NB4 (cell line): ENCODE measurements around the gene MTFMT.

ENCODE experiments used
- CTCF ChIP-seq: IDR thresholded peaks from one replicate; pipeline ENCODE4 v1.5.1; 2012; ENCODE audit warnings: low read depth, low read length
- MAX ChIP-seq: IDR thresholded peaks from 2 replicates; pipeline ENCODE4 v1.6.1; 2011; ENCODE audit warnings: low read depth, low read length
- MYC ChIP-seq: IDR thresholded peaks from 2 replicates; pipeline ENCODE4 v1.6.1; 2011; ENCODE audit warnings: low read depth, low read length
- POLR2A ChIP-seq: IDR thresholded peaks from 2 replicates; pipeline ENCODE4 v1.6.1; 2011; ENCODE audit warnings: mild to moderate bottlenecking; ENCODE audit not compliant: insufficient read length; ENCODE audit errors: extremely low read depth

GRCh38 chr15:64982472-64982871 is 47.0 kb downstream of the MTFMT start:
- TF ChIP-seq POLR2A (no peak), CTCF (no peak), MYC (no peak), MAX (no peak)
